ENCODE results near the gene THRAP3.

DNA sequence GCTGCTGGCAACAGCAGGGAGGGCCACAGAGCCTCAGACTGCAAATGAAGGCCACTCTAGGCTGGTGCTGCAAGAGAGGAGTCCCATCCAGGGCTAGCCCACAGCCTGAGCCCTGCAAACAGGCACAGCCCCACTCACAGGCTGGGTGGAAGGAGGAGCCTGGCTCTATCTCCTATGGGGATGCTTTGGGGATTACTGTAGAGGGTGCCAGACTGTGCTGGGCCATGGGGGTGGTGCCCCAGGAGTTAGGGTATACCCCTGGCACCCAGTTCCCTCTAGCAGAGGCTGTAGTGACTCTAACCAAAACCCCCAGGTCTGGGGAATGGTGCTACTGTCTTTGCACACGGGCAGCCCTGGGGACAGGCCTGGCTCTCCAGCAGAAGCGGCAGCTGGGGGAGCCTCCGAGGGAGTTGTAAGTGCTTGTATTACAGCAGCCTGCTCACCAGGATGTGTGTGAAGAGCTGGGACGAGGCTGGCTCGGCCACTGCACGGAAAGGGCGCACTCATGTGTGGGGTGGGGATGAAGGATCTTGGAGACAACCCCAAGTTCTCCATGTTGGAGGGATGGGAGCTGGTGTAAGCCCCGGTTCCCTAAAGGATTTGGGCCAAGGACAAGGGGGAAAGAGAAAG, 122.6 kb downstream of the THRAP3 start:
- TF ChIP-seq TAF1 (IDR thresholded peaks at IDR 0.05; ENCODE audit: low read depth, low read length) (no peak), POU2F2 (IDR thresholded peaks at IDR 0.05; ENCODE audit: low read depth, low read length) (no peak), POLR2A (IDR thresholded peaks at IDR 0.05; ENCODE audit: low read depth, low read length) (no peak)

All from GM12891 (cell line).